ENCODE measurements around the gene PTGES. TPM values are rescaled to one million over a fixed set of nuclear protein-coding genes. Genes with fewer than 3 reads are reported as not detected.
"Not testable (repeated sequence)": the region's sequence is repeated elsewhere in the genome, so short reads cannot be mapped to it uniquely, and the experiment has no call there.

PTGES gene, protein sequence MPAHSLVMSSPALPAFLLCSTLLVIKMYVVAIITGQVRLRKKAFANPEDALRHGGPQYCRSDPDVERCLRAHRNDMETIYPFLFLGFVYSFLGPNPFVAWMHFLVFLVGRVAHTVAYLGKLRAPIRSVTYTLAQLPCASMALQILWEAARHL
- total RNA-seq (9.6 and 16.7 TPM in 2 replicates), polyA plus RNA-seq (8.8 and 13.3 TPM in 2 replicates), polyA minus RNA-seq (ENCODE audit: low replicate concordance) (20.8 and 28.6 TPM in 2 replicates)
- polyA plus RNA-seq (2012) = 9.3 and 11.7 TPM in 2 replicates

GRCh38 chr9:129752900-129753729, at the start of gene PTGES:
Gene PTGES (minus strand): TSS chr9:129753042. CDS start chr9:129753012, 30 bp downstream.
- Histone ChIP-seq H3K4me3 (replicated peaks in 1 of 4; ENCODE audit: control extremely low read depth in 1 of 4, insufficient read depth in 1 of 4, low read depth in 3 of 4, low read length in 4 of 4) (peak within 1 kb of the TSS; percentile 15 to 71 (median 43)), H3K4me1 (ENCODE audit: control insufficient read depth, extremely low read depth, insufficient read depth, low read length) (peaks cover 16% of the 10 kb centered on the region), H3K4me2 (ENCODE audit: extremely low read depth, insufficient read depth, low read length) (peak within 1 kb of the TSS; percentile 78), H3K79me2 (ENCODE audit: control insufficient read depth, insufficient read depth, low read length) (no peaks in the 10 kb centered on the region), H3K9me3 (ENCODE audit: control insufficient read depth, insufficient read depth, low read depth, low read length) (no peaks in the 10 kb centered on the region), H2AFZ (ENCODE audit: low read length) (peak within 1 kb of the TSS; percentile 36), H3K27me3 (ENCODE audit: control insufficient read depth, insufficient read depth, low read length) (no peaks in the 10 kb centered on the region), H4K20me1 (ENCODE audit: control insufficient read depth, extremely low read depth, insufficient read depth, low read length) (no peaks in the 10 kb centered on the region), H3K27ac (ENCODE audit: insufficient read depth, low read length) (no peak within 1 kb of the TSS), H3K9ac (ENCODE audit: insufficient read depth, low read length) (peak within 1 kb of the TSS; percentile 38), H3K36me3 (ENCODE audit: control insufficient read depth, insufficient read depth, low read length) (no peaks in the 10 kb centered on the region)
- DNase-seq (ENCODE audit: low read depth in 2 of 2) = peak; percentile 83
- no peak for TF ChIP-seq EZH2 (IDR thresholded peaks at IDR 0.05; ENCODE audit: low read length, missing control alignments)
- TF ChIP-seq, protein P1, sequence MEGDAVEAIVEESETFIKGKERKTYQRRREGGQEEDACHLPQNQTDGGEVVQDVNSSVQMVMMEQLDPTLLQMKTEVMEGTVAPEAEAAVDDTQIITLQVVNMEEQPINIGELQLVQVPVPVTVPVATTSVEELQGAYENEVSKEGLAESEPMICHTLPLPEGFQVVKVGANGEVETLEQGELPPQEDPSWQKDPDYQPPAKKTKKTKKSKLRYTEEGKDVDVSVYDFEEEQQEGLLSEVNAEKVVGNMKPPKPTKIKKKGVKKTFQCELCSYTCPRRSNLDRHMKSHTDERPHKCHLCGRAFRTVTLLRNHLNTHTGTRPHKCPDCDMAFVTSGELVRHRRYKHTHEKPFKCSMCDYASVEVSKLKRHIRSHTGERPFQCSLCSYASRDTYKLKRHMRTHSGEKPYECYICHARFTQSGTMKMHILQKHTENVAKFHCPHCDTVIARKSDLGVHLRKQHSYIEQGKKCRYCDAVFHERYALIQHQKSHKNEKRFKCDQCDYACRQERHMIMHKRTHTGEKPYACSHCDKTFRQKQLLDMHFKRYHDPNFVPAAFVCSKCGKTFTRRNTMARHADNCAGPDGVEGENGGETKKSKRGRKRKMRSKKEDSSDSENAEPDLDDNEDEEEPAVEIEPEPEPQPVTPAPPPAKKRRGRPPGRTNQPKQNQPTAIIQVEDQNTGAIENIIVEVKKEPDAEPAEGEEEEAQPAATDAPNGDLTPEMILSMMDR (conservative IDR thresholded peaks at IDR 0.05 in 1 of 2, IDR thresholded peaks at IDR 0.05 in 1 of 2; ENCODE audit: low read depth in 1 of 2, low read length in 2 of 2) = no peak

GRCh38 chr9:129801504-129801903, 48.7 kb upstream of the PTGES start:
- DNase-seq (ENCODE audit: low read depth in 2 of 2) = no peak
- no peak overlapping the region for H3K27ac ChIP-seq (ENCODE audit: insufficient read depth, low read length)
- no peak overlapping the region for H3K9ac ChIP-seq (ENCODE audit: insufficient read depth, low read length)
- no peak overlapping the region for H2AFZ ChIP-seq (ENCODE audit: low read length)
- no peak overlapping the region for H3K4me2 ChIP-seq (ENCODE audit: extremely low read depth, insufficient read depth, low read length)
- no peaks in the 10 kb centered on the region for H4K20me1 ChIP-seq (ENCODE audit: control insufficient read depth, extremely low read depth, insufficient read depth, low read length)
- no peaks in the 10 kb centered on the region for H3K27me3 ChIP-seq (ENCODE audit: control insufficient read depth, insufficient read depth, low read length)
- no peak for TF ChIP-seq EZH2 (IDR thresholded peaks at IDR 0.05; ENCODE audit: low read length, missing control alignments)
- TF ChIP-seq, protein P1 (conservative IDR thresholded peaks at IDR 0.05 in 1 of 2, IDR thresholded peaks at IDR 0.05 in 1 of 2; ENCODE audit: low read depth in 1 of 2, low read length in 2 of 2) = no peak
- no peaks in the 10 kb centered on the region for H3K36me3 ChIP-seq (ENCODE audit: control insufficient read depth, insufficient read depth, low read length)
- no peaks in the 10 kb centered on the region for H3K79me2 ChIP-seq (ENCODE audit: control insufficient read depth, insufficient read depth, low read length)
- H3K9me3 ChIP-seq (ENCODE audit: control insufficient read depth, insufficient read depth, low read depth, low read length) = no peaks in the 10 kb centered on the region
- no peak overlapping the region for H3K4me3 ChIP-seq (replicated peaks in 1 of 4; ENCODE audit: control extremely low read depth in 1 of 4, insufficient read depth in 1 of 4, low read depth in 3 of 4, low read length in 4 of 4)
- peaks cover 7% of the 10 kb centered on the region for H3K4me1 ChIP-seq (ENCODE audit: control insufficient read depth, extremely low read depth, insufficient read depth, low read length)

GRCh38 chr9:129798973-129799372, 46.1 kb upstream of the PTGES start:
- DNase-seq (ENCODE audit: low read depth in 2 of 2) = no peak
- Histone ChIP-seq H3K9ac (ENCODE audit: insufficient read depth, low read length) (no peak overlapping the region), H3K9me3 (ENCODE audit: control insufficient read depth, insufficient read depth, low read depth, low read length) (no peaks in the 10 kb centered on the region), H3K36me3 (ENCODE audit: control insufficient read depth, insufficient read depth, low read length) (no peaks in the 10 kb centered on the region), H4K20me1 (ENCODE audit: control insufficient read depth, extremely low read depth, insufficient read depth, low read length) (no peaks in the 10 kb centered on the region), H3K4me3 (replicated peaks in 1 of 4; ENCODE audit: control extremely low read depth in 1 of 4, insufficient read depth in 1 of 4, low read depth in 3 of 4, low read length in 4 of 4) (no peak overlapping the region), H3K4me2 (ENCODE audit: extremely low read depth, insufficient read depth, low read length) (no peak overlapping the region), H3K27me3 (ENCODE audit: control insufficient read depth, insufficient read depth, low read length) (peaks cover 13% of the 10 kb centered on the region), H2AFZ (ENCODE audit: low read length) (no peak overlapping the region), H3K4me1 (ENCODE audit: control insufficient read depth, extremely low read depth, insufficient read depth, low read length) (peaks cover 3% of the 10 kb centered on the region), H3K27ac (ENCODE audit: insufficient read depth, low read length) (no peak overlapping the region), H3K79me2 (ENCODE audit: control insufficient read depth, insufficient read depth, low read length) (no peaks in the 10 kb centered on the region)
- TF ChIP-seq, protein P1 (conservative IDR thresholded peaks at IDR 0.05 in 1 of 2, IDR thresholded peaks at IDR 0.05 in 1 of 2; ENCODE audit: low read depth in 1 of 2, low read length in 2 of 2) = no peak
- no peak for TF ChIP-seq EZH2 (IDR thresholded peaks at IDR 0.05; ENCODE audit: low read length, missing control alignments)

DNA sequence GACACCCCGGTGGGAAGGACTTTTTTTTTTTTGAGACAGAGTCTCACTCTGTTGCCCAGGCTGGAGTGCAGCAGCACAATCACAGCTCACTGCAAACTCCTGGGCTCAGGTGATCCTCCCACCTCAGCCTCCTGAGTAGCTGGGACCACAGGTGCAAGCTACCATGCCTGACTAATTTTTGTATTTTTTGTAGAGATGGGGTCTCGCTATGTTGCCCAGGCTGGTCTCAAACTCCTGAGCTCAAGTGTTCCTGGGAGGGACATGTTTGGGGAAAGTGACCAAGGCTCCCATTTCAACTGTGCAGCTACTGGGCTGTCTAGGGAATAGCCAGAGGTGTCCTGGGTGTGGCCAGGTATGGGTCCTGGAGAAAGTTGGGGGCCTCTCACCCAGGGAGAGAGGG, 43.2 kb upstream of the PTGES start:
- not testable (repeated sequence) for H3K9ac ChIP-seq (ENCODE audit: insufficient read depth, low read length); H3K4me2 ChIP-seq (ENCODE audit: extremely low read depth, insufficient read depth, low read length); H3K4me1 ChIP-seq (ENCODE audit: control insufficient read depth, extremely low read depth, insufficient read depth, low read length); DNase-seq (ENCODE audit: low read depth in 2 of 2); H3K79me2 ChIP-seq (ENCODE audit: control insufficient read depth, insufficient read depth, low read length); H3K4me3 ChIP-seq (replicated peaks in 1 of 4; ENCODE audit: control extremely low read depth in 1 of 4, insufficient read depth in 1 of 4, low read depth in 3 of 4, low read length in 4 of 4); H3K36me3 ChIP-seq (ENCODE audit: control insufficient read depth, insufficient read depth, low read length); H2AFZ ChIP-seq (ENCODE audit: low read length); H4K20me1 ChIP-seq (ENCODE audit: control insufficient read depth, extremely low read depth, insufficient read depth, low read length); H3K9me3 ChIP-seq (ENCODE audit: control insufficient read depth, insufficient read depth, low read depth, low read length); H3K27ac ChIP-seq (ENCODE audit: insufficient read depth, low read length)
- peaks cover 13% of the 10 kb centered on the region for H3K27me3 ChIP-seq (ENCODE audit: control insufficient read depth, insufficient read depth, low read length)

Data from fibroblast of lung (primary cell).